Ectodermal cell (in vitro differentiated cells): Measurements from ENCODE around the gene NEDD4.
"Not testable (repeated sequence)": the region's sequence is repeated elsewhere in the genome, so short reads cannot be mapped to it uniquely, and the experiment has no call there.

ENCODE experiments used
- H3K27ac ChIP-seq: 2 replicates; pipeline ENCODE4 v1.7.0; 2013; ENCODE audit warnings: mild to moderate bottlenecking, low read depth, low read length; ENCODE audit not compliant: insufficient read depth, poor library complexity, severe bottlenecking
- H3K27me3 ChIP-seq: 2 replicates; pipeline ENCODE4 v1.7.0; 2013; ENCODE audit warnings: mild to moderate bottlenecking, low read length; ENCODE audit not compliant: insufficient read depth, control insufficient read depth, poor library complexity, severe bottlenecking
- H3K36me3 ChIP-seq: one replicate; pipeline ENCODE4 v1.7.0; 2013; ENCODE audit warnings: low read length; ENCODE audit not compliant: control insufficient read depth, insufficient read depth
- H3K4me1 ChIP-seq: one replicate; pipeline ENCODE4 v1.7.0; 2013; ENCODE audit warnings: low read length; ENCODE audit not compliant: control insufficient read depth, insufficient read depth
- H3K4me3 ChIP-seq: 2 replicates; pipeline ENCODE4 v1.7.0; 2013; ENCODE audit warnings: low read depth, low read length, control low read depth; ENCODE audit not compliant: insufficient read depth
- H3K9me3 ChIP-seq: 2 replicates; pipeline ENCODE4 v1.7.0; 2013; ENCODE audit warnings: mild to moderate bottlenecking, low read length, moderate library complexity; ENCODE audit not compliant: control insufficient read depth
- WGBS, 2 experiments: methylation state at CpG; one replicate each; pipeline ENCODE4 v1.1.7; 2013; ENCODE audit warnings: missing lambda C conversion rate in 2 of 2; 5-methylcytosine and 5-hydroxymethylcytosine counted together

NEDD4 gene

DNA sequence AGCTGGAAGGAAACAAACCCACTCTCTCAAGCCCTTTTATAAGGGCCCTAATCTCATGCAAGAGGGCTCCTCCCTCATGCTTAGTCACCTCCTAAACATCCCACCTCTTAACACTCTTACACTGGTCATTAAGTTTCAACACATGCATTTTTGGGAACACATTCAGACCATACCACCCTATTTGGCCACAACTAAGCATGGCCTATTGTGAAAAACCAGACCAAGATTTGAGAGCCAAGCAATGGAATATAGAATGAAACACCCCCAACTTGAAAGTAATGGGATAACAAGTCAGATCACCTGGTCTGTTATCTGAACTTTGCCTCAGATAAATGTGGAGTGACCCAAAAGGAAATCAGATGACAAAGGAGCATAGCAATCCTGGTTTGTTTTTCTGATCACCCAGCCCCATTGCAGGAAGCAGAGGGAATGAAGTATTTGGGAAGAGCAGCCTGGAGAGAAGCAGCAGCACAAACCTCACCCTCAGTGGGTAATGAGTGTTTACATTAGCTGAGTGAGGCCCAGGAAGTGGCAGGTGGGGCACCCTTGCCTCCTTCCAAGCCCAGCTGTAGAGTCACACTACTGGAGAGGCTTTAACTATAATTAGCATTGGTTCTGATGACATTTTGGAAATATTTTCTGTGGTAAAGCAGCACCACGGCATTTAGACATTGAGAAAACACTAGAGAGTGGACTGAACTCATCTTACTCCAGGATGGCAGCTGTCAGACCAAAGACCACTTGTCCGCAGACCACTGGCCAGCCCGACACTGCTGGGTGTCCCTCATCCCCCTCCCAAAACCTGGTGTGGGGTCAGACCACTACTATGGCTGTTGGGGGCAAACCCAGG, 201.6 kb downstream of the NEDD4 start:
- Histone ChIP-seq H3K27me3 (no peaks in the 10 kb centered on the region), H3K4me1 (no peaks in the 10 kb centered on the region), H3K9me3 (no peaks in the 10 kb centered on the region), H3K4me3 (no peak overlapping the region), H3K36me3 (no peaks in the 10 kb centered on the region), H3K27ac (no peak overlapping the region)
- WGBS, 2 experiments = 91 to 95% methylated on average over 3 of the region's 3 CpGs

DNA sequence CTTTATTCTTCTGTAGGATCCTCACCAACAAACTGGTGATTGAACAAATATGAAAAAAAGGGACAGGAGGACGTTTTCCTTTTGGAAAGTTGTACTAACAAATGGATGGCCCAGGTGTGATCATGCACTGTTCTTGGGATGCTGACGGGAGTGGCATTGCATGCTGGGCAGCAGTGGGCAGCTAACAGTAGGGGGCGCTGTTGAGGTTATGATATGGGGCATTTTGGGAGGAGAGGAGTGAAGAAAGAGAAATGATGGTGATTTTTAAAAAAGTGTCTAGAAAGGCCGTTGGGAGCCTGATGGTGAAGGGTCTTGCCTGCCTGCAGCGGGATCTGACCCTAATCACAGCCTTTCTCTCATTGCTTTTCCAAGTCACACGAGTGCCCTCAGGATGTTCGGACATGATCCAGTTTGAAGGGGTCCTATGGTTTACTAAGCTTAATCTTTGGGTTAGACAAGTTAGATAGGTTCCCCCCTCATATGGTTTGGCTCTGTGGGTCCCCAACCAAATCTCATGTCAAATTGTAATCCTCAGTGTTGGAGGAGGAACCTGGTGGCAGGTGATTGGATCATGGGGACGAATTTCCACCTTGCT, 204.2 kb downstream of the NEDD4 start:
- no peaks in the 10 kb centered on the region for H3K27me3 ChIP-seq
- 87 to 90% methylated on average over 8 of the region's 8 CpGs for WGBS, 2 experiments
- H3K4me1 ChIP-seq = peaks cover 17% of the 10 kb centered on the region
- no peak overlapping the region for H3K4me3 ChIP-seq
- no peaks in the 10 kb centered on the region for H3K36me3 ChIP-seq
- H3K9me3 ChIP-seq = no peaks in the 10 kb centered on the region
- no peak overlapping the region for H3K27ac ChIP-seq

GRCh38 chr15:55786341-55786740, 207.1 kb downstream of the NEDD4 start:
- 4 to 5% methylated on average over 3 of the region's 3 CpGs for WGBS, 2 experiments
- peaks cover 33% of the 10 kb centered on the region for H3K4me1 ChIP-seq
- H3K27ac ChIP-seq = peak overlapping the region; percentile 71
- H3K27me3 ChIP-seq = no peaks in the 10 kb centered on the region
- no peaks in the 10 kb centered on the region for H3K36me3 ChIP-seq
- H3K4me3 ChIP-seq = no peak overlapping the region
- H3K9me3 ChIP-seq = no peaks in the 10 kb centered on the region

GRCh38 chr15:55785593-55785992, 207.8 kb downstream of the NEDD4 start:
- not testable (repeated sequence) for H3K27me3 ChIP-seq, H3K27ac ChIP-seq

GRCh38 chr15:55784286-55784685, 209.1 kb downstream of the NEDD4 start:
- Histone ChIP-seq H3K36me3 (no peaks in the 10 kb centered on the region), H3K9me3 (no peaks in the 10 kb centered on the region), H3K4me1 (peaks cover 33% of the 10 kb centered on the region), H3K27ac (peak overlapping the region; percentile 47), H3K4me3 (no peak overlapping the region), H3K27me3 (no peaks in the 10 kb centered on the region)

More at GRCh38 chr15:55785593-55785992, 207.8 kb downstream of the NEDD4 start:
- H3K9me3 ChIP-seq, H3K4me3 ChIP-seq, H3K36me3 ChIP-seq: not testable (repeated sequence)
- WGBS, 2 experiments = 89% methylated on average over 9 of the region's 9 CpGs
- peaks cover 33% of the 10 kb centered on the region for H3K4me1 ChIP-seq

GRCh38 chr15:55782901-55783300, 210.5 kb downstream of the NEDD4 start:
- no peaks in the 10 kb centered on the region for H3K9me3 ChIP-seq
- no peaks in the 10 kb centered on the region for H3K27me3 ChIP-seq
- H3K36me3 ChIP-seq = no peaks in the 10 kb centered on the region
- H3K4me1 ChIP-seq = peaks cover 33% of the 10 kb centered on the region
- 80 to 91% methylated on average over 3 of the region's 3 CpGs for WGBS, 2 experiments
- no peak overlapping the region for H3K4me3 ChIP-seq
- no peak overlapping the region for H3K27ac ChIP-seq

DNA sequence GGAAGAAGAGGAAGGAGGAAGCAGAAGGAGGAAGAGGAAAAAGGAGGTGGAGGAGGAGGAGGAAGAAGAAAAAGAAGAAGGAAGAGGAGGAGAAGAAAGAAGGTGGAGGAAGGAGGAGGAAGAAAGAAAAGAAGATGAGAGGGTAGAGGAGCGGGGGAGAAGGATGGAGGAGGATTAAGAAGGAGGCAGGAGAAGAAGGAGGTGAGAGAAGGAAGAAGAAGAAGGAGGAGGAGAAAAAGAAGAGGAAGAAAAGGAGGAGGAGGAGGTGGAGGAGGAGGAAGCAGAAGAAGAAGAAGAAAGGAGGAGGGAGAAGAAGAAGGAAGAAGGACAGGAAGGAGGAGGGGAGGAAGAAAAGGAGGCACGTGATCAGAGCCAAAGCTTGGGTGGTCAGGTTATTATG, 213.1 kb downstream of the NEDD4 start:
- no peaks in the 10 kb centered on the region for H3K36me3 ChIP-seq
- WGBS, 2 experiments = 52 to 86% methylated on average over 1 to 2 of the region's 2 CpGs

GRCh38 chr15:55778932-55779331, 214.5 kb downstream of the NEDD4 start:
- H3K36me3 ChIP-seq = no peaks in the 10 kb centered on the region
- peaks cover 27% of the 10 kb centered on the region for H3K4me1 ChIP-seq
- no peaks in the 10 kb centered on the region for H3K27me3 ChIP-seq
- no peak overlapping the region for H3K4me3 ChIP-seq
- H3K27ac ChIP-seq = no peak overlapping the region
- 93 to 95% methylated on average over 3 of the region's 3 CpGs for WGBS, 2 experiments
- no peaks in the 10 kb centered on the region for H3K9me3 ChIP-seq

More for the DNA sequence above, 213.1 kb downstream of the NEDD4 start:
- Histone ChIP-seq H3K4me1 (peaks cover 26% of the 10 kb centered on the region), H3K27me3 (no peaks in the 10 kb centered on the region), H3K27ac (no peak overlapping the region), H3K9me3 (no peaks in the 10 kb centered on the region), H3K4me3 (no peak overlapping the region)
